ENCODE data around the gene PRL.

- TF ChIP-seq, protein P1, sequence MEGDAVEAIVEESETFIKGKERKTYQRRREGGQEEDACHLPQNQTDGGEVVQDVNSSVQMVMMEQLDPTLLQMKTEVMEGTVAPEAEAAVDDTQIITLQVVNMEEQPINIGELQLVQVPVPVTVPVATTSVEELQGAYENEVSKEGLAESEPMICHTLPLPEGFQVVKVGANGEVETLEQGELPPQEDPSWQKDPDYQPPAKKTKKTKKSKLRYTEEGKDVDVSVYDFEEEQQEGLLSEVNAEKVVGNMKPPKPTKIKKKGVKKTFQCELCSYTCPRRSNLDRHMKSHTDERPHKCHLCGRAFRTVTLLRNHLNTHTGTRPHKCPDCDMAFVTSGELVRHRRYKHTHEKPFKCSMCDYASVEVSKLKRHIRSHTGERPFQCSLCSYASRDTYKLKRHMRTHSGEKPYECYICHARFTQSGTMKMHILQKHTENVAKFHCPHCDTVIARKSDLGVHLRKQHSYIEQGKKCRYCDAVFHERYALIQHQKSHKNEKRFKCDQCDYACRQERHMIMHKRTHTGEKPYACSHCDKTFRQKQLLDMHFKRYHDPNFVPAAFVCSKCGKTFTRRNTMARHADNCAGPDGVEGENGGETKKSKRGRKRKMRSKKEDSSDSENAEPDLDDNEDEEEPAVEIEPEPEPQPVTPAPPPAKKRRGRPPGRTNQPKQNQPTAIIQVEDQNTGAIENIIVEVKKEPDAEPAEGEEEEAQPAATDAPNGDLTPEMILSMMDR (IDR thresholded peaks at IDR 0.05) = no peak
- no peak for TF ChIP-seq POLR2A (IDR thresholded peaks at IDR 0.05)
Measured at GRCh38 chr6:22298475-22298890, 1.6 kb upstream of the PRL start.

Measured in heart left ventricle (tissue), 13 donors.